Cardiac ventricle fibroblast (primary cell): ENCODE data around the gene APOC1. TPM values are rescaled to one million over a fixed set of nuclear protein-coding genes. Genes with fewer than 3 reads are reported as not detected.

Experiments
- total RNA-seq: library from RNA; depleted of rRNA; stranded (reverse); fragments of >200 nt; gene quantifications from 2 replicates; pipeline ENCODE4 v1.2.3, GENCODE V29; 2015

The APOC1 gene
- 182 and 266 TPM in 2 replicates for total RNA-seq

GRCh38 chr19:44914433-44915206 lies at the start of gene APOC1:
Gene APOC1 (plus strand): TSS chr19:44914608. CDS start chr19:44914892, 284 bp downstream.

GRCh38 chr19:44891016-44891882 lies 23.2 kb upstream of the APOC1 start, which contains the start of gene TOMM40:
Gene TOMM40 (plus strand): TSS chr19:44891254. CDS start chr19:44891416, 162 bp downstream.

GRCh38 chr19:44905437-44906160 lies 8.8 kb upstream of the APOC1 start, which contains the start of gene APOE:
Gene APOE (plus strand): TSS chr19:44905796. CDS start chr19:44906625, 829 bp downstream.

GRCh38 chr19:44942067-44942571 lies 27.7 kb downstream of the APOC1 start, which contains the start of gene APOC4:
Gene APOC4 (plus strand): TSS chr19:44942237. CDS start chr19:44942278, 41 bp downstream.

GRCh38 chr19:44954649-44955504 lies 40.5 kb downstream of the APOC1 start, which contains the start of gene CLPTM1:
Gene CLPTM1 (plus strand): TSS chr19:44955380. CDS start chr19:44955396, 16 bp downstream.

Other genes with a start within 250 kb of the APOC1 start
- 1.2 and 1.4 TPM in 2 replicates for gene CEACAM19, start 243.1 kb upstream of the APOC1 start, total RNA-seq
- gene CEACAM16, start 215.5 kb upstream of the APOC1 start, total RNA-seq = not detected in 2 replicates
- gene BCL3, start 165.9 kb upstream of the APOC1 start, total RNA-seq = 30.3 and 34.7 TPM in 2 replicates
- not detected in 2 replicates for gene CBLC, start 136.7 kb upstream of the APOC1 start, total RNA-seq
- 14.3 and 15.0 TPM in 2 replicates for gene BCAM, start 105.5 kb upstream of the APOC1 start, total RNA-seq
- 63.9 and 70.1 TPM in 2 replicates for gene NECTIN2, start 68.3 kb upstream of the APOC1 start, total RNA-seq
- 43.9 and 47.5 TPM in 2 replicates for gene TOMM40, start 23.4 kb upstream of the APOC1 start, total RNA-seq
- 11,373 and 11,693 TPM in 2 replicates for gene APOE, start 8.8 kb upstream of the APOC1 start, total RNA-seq
- gene APOC4, start 27.6 kb downstream of the APOC1 start, total RNA-seq = not detected in 2 replicates
- not detected in 2 replicates for gene APOC2, start 31.4 kb downstream of the APOC1 start, total RNA-seq
- gene CLPTM1, start 40.8 kb downstream of the APOC1 start, total RNA-seq = 69.0 and 85.2 TPM in 2 replicates
- gene RELB, start 86.9 kb downstream of the APOC1 start, total RNA-seq = 6.8 and 12.4 TPM in 2 replicates
- 27.3 and 51.9 TPM in 2 replicates for gene CLASRP, start 124.4 kb downstream of the APOC1 start, total RNA-seq
- gene ZNF296, start 161.9 kb downstream of the APOC1 start, total RNA-seq = not detected in 2 replicates
- 8.2 and 18.2 TPM in 2 replicates for gene GEMIN7, start 164.7 kb downstream of the APOC1 start, total RNA-seq
- 21.3 and 26.5 TPM in 2 replicates for gene PPP1R37, start 178.6 kb downstream of the APOC1 start, total RNA-seq
- not detected in 2 replicates for gene NKPD1, start 246.4 kb downstream of the APOC1 start, total RNA-seq